ENCODE data around the gene NMT1.

NMT1 gene

DNA sequence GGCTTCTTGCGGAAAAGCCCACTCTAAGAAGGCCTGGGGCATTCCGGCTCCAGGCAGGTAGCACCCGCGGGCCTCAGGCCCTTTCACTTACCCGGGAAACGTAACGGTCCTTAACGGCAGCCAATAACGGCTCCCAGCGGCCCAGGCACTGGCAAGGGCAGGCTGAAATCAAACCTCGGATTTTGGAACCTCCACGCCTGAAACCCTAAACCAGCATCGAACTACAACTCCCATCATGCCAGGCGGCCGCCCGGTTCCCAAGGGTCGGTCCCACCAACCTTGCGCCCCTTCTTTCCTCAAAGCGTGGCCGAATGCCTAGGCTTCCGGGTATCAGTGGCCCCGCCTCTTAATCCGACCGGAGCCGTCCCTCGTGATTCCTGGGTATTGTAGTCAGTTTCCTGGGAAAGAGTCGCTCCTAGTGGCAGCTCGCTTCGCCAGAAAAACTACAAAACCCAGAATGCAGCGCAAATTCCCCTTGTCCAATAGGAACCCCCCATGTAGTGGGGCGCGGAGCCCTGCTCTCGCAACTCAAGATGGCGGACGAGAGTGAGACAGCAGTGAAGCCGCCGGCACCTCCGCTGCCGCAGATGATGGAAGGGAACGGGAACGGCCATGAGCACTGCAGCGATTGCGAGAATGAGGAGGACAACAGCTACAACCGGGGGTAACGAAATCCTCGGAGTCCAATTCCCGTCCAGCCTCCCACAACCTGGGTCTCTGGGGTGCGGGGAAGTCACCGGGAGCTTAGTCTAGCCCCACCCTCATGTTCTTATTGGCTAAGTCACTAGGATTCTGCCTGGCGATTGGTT, at the start of gene NMT1:
NMT1 (plus strand) TSS at position 521 of the 809 bp plus-strand sequence; CDS start at position 534, 13 bp downstream.
- DNase-seq, result peak; percentile 99

DNA sequence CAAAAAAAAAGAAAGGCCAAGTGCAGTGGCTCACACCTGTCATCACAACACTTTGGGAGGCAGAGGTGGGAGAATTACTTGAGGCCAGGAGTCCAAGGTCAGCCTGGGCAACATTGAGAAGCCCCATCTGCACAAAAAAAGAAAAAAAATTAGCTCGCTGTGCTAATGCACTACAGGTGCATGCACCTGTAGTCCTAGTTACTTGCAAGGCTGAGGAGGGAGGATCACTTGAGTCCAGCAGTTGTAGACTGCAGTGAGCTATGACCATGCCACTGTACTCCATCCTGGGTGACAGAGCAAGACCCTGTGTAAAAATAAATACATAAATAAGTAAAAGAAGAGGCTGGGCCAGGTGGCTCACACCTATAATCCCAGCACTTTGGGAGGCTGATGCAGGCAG, 49.4 kb upstream of the NMT1 start:
- no peak for DNase-seq

DNA sequence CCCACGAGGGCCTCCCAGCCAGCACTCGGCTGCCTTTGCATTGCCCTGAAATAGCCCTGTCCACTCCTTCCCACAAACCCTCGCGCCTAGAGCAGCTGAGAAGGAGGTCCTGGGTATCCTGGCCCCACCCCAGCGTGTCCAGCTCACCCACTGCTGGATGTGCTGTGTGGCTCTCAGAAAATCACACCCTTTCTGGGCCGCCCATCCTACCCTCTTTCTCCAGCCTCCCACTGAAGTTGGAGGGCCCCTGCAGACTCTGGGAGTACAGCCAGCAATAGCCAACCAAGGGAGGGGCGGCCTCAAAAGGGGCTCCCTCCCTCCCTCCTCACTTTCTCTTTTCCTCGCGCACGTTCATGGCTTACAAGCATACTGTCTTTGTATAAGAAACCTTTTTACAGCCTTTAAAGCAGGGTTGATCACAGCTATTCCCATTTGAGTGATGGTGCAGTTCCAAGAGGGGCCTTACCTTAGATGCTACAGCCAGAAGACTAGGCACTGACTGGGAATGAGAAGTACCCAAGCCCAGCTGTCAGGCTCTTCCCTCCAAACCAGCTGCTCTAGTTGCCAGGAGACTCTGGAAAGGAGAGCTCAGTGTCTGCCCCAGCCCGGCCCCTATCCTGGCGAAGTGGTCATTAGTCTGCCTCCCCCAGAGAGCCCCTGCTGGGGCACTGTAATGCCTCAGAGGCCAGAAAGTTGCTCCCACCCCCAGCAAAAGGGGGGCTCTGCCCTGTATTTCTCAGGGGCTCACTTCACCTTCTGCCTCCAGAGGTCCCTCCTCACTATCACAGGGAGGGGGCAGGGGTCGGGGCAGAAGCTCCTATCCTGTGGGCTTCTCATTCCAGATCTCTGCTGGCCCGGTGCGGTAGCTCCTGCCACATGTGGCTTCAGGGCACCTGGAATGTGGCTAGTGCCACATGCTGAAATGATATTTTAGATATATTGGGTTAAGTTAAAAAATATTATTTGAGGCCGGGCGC, 47.8 kb upstream of the NMT1 start:
- DNase-seq, result peak; percentile 10

DNA sequence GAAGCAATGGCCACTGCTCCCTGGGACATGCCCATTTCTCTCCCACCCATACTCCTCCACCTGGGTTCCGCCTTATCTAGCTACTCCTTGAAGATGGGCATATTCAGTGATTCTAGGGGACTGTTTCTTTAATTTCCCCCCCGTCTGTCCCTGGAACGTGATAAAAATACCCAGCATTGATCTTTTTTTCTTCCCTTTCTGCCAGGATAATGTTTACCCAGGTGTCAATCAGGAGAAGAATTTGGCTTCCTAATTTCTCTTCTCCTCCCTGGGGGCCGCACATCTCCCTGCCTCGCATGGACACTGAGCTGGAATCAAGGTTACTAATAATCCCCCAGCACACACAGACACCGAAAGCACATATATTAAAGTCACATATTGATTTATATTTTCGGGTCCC, 44.9 kb upstream of the NMT1 start:
- DNase-seq, result no peak

DNA sequence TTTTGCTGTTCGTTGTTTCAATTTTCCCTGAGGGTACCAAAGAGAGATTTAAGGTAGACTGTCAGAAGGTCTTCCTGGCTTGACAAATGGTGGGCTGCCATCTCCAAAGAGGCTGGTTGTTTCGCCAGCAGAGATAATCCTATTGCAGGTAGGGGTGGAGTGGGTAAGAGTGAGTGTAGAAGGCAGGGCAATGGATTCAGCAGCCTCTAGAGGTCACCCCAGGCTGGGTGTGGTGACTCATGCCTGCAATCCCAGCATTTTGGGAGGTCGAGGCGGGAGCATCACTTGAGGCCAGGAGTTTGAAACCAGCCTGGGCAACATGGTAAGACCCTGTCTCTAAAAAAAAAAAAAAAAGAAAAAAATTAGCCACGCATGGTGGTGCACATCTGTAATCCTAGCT, 44.3 kb upstream of the NMT1 start:
- no peak for DNase-seq

DNA sequence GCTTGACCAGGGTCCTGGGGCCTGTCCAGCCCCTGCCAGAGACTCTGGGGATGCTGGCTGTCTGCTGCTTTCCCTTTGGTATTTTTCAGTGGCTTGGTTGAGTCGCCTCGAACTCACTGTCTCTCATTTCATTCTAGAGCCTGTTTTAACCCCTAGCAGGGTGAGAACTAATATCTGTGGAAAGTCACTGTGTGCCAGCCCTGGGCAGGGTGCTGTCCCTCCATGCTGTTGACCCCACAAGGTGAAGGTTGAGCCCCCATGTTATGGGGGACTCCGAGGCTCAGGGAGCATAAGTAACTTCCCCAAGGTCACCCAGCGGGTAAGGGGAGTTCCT, 42.6 kb upstream of the NMT1 start:
- no peak for DNase-seq

DNA sequence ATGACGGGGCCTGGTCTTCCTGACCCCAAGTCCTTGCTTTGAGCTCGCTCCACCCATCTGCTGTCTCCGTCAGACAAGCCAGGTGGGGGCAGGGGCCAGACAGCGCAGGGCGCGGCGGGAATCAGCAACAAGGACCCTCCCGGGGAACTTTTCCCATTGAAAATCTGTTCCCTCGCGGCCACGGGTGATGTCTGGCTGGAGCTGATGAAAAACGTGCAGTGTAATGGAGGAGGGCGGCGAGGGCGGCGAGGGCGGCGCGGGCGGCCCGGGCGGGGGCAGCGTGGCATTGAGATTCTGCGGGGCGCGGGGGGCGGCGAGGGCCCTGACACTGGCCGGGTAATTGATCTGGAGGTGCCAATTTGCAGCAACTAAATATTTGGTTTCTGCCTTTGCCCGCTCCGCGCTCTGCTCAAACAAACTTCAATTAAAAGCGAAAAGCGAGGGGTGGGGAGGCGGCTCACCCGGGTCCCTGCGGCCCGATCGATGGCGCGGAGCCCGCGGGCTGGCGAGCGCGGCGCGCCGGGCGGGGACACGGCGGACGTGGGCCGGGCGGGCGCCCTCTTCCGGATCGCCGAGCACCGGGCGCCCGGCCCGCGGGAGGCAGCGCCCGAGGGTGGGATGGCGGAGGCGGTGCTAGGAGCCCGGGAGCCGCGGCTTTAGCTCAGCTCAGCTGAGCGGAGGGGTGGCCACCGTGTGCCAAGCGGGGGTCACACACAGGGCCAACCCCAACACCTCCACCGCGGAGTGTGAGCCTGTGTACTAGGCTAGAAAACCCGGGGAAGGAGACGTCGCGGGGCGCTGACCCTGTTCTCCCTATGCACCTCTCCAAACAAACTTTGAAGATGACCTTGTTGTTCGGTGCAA, 42.0 kb upstream of the NMT1 start:
- no peak for DNase-seq

DNA sequence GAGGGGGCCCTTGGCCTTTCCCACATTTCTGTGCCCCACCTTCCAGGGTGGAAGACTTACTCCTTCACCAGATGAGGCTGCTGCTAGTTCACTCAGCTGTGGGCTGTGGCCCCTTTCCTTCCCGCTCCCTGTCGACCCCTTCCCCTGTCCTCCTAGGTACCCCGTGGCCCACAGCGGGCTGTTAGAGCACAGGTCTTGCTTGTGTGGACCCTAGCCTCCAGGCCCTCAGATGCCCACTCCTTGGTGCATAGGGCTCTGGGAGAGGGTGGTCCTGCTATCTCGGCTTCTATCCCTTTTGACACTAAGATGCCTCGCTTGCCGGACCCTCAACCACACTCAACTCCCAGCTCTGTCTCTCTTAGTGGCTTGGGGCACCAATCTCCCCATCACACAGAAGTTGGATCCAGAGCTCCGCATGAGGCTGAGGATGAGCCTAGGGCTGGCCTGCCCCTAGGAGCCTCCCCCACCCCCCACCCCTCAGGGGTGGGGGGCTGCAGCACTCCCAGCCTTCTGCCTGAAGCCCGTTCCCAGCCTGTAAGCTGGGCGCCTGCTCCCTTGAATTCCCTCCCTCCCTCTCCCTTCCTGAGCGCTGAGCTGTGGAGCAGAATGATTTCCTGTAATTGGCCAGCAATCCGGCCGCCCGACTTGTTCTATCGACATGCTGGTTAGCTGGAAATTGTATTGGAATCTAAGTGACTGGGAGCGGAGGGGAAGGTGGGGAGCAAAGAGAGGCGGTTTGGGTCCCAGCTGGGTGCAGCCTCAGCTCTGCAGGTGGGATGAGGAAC, 40.6 kb upstream of the NMT1 start:
- DNase-seq, result no peak

DNA sequence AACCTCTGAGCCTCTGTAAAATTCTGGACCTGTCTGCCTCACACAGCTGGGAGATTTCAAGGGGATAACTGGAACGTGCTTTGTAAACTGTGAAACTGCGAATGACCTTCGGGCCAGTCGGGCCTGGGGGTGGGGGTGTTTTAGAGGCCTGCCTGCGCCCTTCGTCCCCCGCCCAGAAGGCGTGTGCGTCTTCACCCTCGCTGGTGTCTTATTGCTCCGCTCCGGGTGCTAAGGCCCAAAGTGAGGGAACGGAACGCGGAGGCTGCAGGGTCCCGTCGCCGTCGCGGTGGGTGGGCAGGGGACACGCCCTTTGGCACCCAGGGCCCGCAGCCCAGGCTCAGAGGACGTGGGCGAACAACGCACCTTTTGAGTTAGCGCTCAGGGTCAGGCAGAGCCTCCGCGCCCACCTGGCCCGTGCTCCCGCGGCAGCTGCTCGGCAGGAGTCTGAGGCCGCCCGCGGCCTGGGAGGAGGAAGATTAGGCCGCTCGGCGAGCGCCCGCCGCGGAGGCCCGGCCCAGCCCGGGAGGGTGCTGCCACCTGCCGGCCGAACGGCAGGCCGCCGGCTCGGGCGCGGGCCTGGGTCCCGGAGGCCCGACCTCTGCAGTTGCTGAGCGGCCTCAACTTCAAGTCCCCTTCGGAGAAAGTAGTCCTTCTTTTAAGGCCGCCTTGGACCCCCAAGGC, 39.4 kb upstream of the NMT1 start:
- DNase-seq, result no peak

DNA sequence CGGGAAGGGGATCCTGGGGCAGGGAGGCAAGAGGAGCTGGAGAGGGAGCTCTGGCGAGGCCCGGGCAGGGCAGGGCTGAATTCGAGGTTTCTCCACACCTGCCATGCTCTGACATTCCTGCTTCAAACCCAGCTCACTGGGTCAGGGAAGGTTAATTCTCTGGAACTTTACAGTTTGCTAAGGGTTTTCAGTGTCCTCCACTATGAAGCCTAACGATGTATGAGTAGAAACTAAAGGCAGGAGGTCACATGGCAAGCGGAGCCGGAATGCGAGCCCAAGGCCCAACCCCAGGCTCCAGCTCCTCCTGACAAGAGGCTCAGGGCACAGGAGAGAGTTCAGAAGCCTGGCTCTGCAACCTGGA, 38.8 kb upstream of the NMT1 start:
- DNase-seq, result no peak

DNA sequence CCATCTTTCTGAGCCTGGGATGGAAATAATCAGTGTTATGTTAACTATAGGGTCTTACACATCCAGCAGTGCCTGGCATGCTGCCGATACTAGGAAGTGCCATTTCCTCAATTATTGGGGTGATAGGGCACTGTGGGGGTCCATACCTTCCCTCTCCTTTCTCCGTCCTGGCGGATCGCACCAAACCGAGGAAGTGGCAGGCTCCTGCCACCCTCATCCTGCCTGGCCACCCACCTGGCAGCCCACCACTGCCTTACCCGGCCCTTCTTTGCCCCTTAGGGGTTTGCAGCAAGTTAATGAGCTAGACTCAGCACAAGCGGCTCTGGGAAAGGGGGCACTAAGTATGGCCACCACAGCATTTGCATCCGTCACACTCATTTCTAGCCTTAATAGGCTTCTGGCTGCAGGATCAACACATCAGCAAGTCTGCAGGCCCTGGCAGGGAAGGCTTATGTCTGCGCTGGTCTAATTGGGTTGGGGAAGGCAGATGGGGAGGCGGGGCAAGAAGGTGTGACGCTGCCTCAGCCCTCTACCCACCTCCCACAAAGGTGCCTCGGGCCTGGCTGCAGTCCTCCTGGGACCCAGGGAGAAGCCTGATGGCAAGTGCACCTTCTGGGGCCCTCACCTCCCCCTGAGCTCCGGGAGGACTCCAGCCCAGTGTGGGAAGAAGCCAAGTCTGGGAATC, 38.3 kb upstream of the NMT1 start:
- DNase-seq, result no peak

DNA sequence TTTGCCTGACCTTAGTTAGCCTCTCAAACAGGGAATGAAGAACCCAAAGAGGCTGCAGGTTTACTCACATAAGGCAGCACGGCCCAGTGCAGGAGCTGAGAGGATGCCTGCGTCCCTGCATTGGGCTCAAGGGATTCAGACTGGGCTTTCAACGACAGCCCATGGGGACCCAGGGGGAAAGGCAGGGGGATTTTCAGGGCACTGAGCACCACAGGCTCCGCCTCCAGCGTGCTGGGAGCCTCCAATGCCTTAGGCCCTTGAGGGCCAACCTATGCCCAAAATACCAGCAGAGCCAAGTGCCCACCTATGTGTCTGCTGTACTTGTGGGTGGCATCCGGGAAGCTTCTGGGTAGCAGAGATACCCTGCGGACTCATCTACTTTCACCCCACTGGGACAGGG, 32.0 kb upstream of the NMT1 start:
- no peak for DNase-seq

DNA sequence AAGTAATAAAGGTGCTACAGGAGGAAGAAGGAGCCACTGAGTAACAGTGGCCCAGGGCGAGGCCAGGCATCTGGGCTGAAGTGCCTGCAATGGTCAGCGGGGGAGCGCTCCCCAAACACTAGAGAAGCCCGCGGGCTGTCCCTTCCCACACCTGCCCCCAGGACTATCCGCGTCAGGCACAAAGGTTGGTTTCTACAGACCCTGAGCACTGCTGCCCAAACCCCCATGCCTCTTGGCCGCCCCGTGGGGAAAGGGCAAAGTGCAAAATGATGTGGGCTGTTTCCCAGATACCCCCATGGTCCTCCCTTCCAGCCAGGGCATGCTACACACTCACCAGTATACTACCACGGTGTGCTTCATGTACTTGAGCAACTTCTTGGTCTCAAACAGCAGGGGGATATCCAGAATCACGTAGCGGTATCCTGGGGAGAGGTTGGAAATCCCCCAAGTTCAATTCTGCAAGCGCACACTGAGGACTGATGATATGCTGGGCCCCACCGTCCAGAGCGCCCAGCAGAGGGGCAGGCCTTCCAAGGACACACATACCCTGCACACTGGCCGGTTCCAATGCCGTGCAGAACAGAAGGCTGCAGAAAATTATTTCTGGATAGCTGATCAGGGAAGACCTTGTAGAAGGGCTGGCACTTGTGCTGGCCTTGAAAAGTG, 31.2 kb upstream of the NMT1 start:
- DNase-seq, result no peak

DNA sequence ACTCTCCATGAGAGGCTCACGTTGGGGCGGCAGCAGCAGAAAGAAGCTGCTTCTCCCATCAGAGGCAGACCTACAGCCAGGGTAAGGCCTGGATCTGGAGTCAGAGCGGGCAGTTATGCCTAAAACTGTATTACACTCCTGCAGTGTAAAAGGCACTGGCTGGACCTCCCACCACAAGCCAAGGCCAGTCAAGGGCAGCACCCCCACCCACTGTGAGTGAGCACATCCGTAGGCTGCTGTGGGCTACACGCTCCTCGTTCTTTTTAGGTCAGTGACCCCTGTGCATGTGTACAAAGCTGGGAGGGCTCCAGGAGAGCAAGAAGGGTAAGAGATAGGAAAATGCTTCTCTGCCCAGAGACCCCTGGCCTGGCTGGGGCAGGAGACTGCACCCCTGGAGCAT, 30.4 kb upstream of the NMT1 start:
- no peak for DNase-seq

DNA sequence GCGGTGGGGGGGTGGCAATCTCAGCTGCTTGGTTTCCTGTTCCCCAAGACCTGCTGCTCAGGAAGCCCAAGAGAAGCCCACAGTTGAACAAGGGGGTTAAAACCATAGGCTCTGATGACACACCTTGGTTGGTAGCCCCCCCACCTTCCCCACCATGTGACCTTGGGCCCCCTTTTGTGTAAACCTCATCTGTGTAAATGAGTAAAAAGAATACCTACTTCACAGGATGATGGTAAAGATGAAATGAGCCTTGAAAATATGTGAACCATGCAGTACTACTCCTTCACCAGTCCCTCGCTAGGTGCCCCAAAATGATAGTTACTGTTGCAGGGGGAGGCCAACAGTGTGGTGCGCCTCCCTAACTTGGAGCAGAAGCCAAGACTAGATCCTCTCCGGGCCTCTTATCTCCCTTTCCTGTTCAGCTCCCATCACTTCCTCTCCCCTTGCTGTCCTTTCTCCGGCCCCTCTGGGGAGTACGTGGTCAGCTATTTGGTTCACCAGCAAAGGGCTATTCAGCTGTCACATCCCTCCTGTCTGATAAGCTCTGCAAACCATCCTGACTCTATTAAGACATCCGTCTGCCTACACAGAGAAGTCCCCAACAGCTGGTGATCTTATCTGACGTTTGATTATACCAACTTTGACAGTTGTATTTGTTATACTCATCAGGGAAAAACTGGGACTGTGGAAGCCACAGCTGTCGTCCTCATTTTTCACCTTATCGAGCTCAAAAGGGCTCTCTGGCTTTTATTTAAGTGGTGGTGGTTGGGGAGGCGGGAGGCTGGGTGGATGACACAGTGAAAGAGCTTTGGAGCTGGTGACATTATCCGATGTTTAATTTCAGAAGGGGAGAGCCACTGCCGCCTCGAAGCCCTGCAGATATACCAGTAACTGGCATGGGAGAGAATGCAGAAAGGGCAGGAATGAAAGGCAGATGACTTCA, 29.6 kb upstream of the NMT1 start:
- DNase-seq, result no peak

DNA sequence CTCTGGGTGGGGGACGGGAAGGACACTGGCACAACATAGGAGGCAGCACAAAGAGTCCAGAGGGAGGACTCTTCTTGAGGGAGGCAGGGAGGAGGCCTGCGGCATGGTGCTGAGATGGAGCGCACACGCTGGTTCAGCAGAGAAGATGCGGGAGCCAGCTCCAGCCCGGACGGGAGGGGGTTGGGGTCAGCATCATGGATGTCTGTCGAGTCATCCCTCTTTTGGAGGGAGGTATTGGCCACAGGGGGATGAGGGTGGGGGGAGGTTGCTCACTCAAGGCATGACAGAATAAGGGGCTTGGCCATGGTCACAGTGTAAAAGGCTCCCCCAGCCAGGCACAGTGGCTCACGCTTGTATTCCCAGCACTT, 29.0 kb upstream of the NMT1 start:
- no peak for DNase-seq

DNA sequence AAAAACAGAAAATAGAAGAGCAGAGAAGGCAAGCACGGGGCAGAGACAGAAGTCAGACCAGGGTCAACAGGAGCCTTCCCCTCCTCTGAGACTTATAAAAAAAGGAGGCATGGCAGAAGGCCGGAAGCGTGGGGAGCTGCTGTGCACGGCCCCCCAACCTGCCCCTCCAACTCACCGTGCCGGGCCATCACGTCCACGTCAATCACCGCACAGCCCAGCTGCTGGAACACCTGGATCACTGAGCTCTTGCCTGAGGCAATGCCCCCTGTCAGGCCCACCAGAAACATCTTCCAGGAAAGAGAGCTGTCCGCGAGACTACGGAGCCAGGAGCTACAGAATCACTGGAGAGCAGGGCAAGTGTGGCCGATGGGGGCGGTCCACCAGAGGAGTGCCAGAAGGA, 26.5 kb upstream of the NMT1 start:
- DNase-seq, result no peak

DNA sequence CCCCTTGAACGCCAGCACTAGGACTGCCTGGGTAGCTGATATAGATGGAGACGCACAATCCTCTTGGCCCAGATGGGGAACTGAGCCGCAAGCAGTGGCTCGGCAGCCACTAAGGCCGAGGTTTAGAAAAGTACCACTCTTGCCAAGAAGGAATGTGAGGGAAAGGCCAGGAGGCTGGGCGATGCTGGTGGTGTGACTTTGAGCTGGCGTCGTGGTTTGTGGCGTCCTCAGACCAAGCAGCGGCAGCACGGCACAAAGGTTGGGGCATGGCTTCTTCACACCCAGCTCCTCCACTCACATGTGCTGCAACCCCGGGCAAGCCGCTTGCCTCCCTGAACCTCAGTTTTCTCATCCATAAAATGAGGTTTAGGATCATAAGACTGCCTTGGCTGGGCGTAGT, 25.3 kb upstream of the NMT1 start:
- no peak for DNase-seq

DNA sequence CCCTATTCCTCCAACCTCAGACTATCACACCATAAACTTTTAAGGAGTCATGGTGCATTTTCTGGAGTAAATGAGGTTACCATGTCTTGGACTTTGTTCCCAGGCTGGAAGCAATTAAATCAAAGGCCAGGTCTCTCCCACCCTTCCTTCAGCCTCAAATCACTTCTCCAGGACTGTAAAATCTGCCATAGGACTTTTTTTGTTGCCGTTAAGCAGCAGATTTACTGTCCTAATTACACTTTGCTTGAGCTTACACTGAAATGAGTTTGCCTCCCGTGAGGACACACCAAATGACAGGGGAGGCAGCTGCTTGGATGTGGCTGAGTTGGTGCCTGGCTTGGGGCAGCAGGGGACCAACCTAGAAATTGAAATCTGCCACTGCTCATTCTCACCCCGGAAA, 24.4 kb upstream of the NMT1 start:
- DNase-seq, result no peak
